GM21717 (cell line): ENCODE results near the gene ZMIZ1.

Experiments
- ATAC-seq: cut with Tn5 transposase; IDR thresholded peaks from one replicate; pipeline ENCODE4 v1.9.1; 2021; ENCODE audit warnings: mild to moderate bottlenecking, moderate library complexity; ENCODE audit not compliant: unreplicated experiment

ZMIZ1 gene

DNA sequence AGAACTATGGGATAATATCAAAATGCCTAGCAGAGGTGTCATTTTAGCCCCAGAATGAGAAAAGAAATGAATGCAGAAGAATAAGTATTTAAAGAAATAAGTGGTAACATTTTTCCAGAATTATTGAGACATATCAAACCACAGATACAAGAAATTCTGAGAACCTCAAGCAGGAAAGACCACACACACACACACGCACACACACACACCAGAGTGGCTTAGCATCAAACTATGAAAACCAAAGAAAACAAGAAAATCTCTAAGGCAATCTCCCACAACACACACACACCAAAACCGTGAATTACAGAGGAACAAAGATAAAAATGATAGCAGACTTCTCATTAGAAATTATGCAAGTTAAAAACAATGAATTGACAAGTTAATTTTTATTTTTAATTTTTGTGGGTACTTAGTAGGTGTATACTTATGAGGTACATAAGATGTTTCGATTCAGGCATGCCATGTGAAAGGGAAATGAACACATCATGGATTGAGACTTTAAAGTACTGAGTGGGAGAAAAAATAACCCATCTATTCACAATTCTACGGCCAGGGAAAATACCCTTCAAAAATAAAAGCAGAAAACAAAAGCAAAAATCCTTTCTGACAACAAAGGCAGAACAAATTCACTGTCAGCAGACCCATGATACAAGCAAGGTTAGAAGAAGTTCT is 293.1 kb downstream of the ZMIZ1 start:
- no peak for ATAC-seq
